NCI-H1048 (cell line): ENCODE data around the gene TRIM47.

Experiments used
- DNase-seq: peaks from one replicate; lab custom pipeline; 2025; lab: John Stamatoyannopoulos, UW

The TRIM47 gene

DNA sequence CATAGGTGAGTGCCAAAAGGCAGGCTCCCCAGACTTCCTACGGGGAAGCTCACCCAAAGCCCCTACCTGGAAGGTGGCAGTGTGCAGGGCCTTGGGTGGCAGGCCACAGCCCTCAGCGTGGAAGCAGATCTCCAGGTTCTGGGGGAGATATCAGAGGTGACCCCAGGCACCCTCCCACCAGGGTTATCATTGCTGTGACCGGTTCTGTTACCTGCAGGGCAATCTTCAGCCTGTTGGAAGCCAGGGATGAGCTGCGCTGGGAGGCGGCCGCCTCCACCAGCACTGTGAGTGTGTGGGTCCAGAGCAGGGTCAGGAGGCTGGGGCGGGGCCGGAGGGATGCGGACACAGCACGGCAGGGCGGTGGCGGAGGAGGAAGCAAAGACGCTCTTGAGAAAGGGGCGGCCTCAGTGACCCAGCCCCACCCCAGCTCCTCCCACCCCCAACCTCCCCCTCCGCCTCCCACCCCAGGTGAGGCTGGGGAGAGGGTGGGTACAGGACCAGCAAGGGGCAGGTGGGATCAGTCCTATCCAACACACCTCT lies 47.3 kb downstream of the TRIM47 start:
- no peak for DNase-seq

DNA sequence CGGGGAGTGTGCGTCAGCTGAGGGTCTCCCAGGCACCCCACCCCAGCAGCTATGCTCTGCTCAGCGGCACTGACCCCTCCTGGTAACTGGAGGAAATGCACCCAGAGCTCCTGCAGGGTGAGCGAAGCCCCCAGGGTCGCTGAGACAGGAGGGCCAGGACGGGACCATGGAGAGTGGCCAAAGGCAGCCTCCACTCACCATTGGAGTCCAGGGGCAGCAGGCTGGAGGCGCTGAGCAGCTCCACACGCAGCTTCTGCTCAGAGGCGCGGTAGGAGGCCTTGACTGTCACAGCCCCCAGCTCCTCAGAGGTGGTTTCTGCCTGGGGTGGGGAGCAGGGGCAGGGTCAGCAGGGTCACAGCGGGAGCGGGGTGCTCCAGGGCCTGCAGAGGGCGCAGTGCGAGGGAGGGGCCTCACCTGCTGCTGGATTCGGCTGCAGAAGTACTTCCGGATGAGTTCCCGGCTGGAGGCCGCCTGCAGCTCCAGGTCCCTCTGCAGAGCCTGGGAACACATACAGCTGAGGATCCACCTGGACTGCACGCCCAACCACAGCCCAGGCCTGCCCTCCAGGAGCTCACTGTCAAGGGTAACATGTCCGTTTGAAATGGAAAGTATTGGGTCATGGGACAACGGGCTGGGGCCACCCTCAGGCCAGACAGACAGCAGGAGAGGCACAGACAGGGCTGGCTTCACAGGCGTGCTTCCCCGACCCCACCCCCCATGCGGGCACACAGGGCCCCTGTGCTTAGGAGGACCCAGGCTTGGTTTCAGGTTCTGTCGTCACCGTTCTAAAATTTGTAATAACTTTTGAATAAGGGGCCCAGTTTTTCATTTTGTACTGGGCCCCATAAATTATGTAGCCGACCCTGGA lies 48.0 kb downstream of the TRIM47 start:
- no peak for DNase-seq

GRCh38 chr17:75829747-75830146 lies 48.6 kb downstream of the TRIM47 start:
- DNase-seq, result no peak

DNA sequence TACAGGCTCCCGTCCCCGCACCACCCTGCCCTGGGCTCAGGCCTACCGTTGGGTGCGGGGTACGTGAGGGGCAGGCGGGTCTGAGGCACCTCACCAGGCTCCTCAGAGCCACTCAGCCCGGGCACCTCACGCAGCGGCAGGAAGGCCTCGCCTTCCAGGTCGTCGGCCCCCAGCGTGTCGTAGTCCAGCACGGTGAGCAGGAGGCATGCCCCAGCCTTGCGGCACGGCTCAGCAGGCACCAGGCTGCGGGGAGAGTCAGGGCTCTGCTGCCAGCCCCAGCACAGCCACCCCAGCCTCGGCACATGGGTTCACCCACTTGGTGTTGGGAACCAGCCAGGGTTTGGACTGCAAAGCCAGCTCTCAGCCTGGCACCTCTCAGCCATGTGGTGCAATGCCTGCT lies 49.6 kb downstream of the TRIM47 start:
- DNase-seq, result no peak

DNA sequence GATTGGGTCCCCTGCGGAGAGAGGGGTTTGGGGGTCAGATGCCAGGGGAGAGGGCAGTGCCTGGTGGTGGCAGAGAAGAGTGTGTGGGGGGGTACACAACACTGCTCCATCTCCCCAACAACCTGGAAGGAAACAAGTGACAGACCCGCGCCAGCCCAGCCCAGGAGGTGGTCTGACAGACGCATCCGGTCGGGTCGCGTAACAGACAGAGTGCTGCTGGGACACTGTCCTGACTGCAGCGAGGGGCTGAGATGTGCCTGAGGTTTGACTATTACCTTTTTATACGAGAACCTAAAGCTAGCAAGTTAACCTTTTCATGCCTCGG lies 50.3 kb downstream of the TRIM47 start:
- DNase-seq, result no peak

GRCh38 chr17:75827308-75828075 lies 50.9 kb downstream of the TRIM47 start:
- no peak for DNase-seq

- no peak for DNase-seq
Observed at GRCh38 chr17:75826561-75827307, 51.6 kb downstream of the TRIM47 start.

GRCh38 chr17:75825748-75826370 lies 52.5 kb downstream of the TRIM47 start:
- no peak for DNase-seq

DNA sequence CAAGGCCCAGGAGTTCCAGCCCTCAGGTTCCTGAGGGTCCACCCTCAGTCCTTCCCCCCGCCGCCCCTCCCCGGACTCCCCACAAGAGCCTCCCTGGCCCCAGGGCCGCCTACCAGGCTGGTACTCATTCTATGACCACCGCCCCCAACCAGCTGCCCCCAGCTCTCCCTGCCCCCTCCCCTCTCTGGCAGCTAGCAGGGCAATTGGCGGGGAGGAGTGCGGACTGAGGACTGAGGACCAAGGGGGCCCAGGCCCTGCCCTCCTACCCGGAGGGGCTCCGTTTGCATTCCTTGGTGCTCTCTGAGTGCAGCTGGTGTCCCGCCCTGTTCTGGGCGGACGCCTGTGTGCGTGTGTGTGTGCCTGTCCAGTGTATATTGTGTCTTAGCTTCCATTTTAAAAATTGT lies 53.2 kb downstream of the TRIM47 start:
- no peak for DNase-seq

DNA sequence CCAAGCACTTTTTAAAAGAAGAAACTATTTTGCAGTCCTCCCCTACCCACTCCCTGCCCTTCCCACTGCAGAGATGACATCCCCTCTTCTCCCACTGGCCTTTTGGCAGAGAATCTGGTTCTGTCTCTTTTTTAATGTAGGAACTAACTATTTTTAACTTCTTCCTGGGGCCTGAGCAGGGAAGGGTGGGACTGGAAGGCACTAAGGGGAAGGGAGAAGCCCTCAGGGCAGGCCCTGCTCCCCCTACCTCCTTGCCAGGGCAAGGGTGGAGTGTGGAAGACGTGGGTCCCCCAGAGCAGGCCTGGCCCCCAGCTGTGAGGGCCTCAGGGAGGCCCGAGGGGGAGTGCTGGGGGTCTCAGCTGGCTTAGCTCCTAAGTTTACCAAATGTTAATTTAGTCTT lies 53.7 kb downstream of the TRIM47 start:
- no peak for DNase-seq
